GM12872 (cell line): ENCODE data around the gene DNAJC1.

Experiments
- TF ChIP-seq, protein P1 (sequence below): IDR thresholded peaks from 3 replicates; pipeline ENCODE4 v1.5.1; 2011; ENCODE audit warnings: low read depth, mild to moderate bottlenecking, low read length, moderate library complexity; ENCODE audit not compliant: insufficient read depth

The DNAJC1 gene

DNA sequence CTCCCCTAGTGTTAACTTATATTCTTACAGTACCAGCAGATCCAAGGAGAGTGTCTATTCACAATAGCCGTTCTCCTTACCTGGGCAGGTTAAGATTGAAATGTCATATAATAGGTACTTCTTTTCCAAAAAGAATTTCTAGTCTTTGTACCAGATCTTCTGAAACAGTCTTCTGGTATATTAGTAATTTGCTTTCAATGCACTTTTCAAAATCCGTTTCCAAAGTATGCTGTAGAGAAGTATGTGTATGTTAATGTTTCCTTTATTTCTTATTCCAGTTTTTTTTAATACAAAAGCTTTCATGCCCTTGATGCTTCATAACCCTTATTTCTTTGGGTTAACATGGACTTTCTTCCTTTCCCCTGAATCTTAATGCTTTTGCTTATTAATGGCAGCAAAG is 281.3 kb downstream of the DNAJC1 start:
- TF ChIP-seq, protein P1, sequence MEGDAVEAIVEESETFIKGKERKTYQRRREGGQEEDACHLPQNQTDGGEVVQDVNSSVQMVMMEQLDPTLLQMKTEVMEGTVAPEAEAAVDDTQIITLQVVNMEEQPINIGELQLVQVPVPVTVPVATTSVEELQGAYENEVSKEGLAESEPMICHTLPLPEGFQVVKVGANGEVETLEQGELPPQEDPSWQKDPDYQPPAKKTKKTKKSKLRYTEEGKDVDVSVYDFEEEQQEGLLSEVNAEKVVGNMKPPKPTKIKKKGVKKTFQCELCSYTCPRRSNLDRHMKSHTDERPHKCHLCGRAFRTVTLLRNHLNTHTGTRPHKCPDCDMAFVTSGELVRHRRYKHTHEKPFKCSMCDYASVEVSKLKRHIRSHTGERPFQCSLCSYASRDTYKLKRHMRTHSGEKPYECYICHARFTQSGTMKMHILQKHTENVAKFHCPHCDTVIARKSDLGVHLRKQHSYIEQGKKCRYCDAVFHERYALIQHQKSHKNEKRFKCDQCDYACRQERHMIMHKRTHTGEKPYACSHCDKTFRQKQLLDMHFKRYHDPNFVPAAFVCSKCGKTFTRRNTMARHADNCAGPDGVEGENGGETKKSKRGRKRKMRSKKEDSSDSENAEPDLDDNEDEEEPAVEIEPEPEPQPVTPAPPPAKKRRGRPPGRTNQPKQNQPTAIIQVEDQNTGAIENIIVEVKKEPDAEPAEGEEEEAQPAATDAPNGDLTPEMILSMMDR: no peak

DNA sequence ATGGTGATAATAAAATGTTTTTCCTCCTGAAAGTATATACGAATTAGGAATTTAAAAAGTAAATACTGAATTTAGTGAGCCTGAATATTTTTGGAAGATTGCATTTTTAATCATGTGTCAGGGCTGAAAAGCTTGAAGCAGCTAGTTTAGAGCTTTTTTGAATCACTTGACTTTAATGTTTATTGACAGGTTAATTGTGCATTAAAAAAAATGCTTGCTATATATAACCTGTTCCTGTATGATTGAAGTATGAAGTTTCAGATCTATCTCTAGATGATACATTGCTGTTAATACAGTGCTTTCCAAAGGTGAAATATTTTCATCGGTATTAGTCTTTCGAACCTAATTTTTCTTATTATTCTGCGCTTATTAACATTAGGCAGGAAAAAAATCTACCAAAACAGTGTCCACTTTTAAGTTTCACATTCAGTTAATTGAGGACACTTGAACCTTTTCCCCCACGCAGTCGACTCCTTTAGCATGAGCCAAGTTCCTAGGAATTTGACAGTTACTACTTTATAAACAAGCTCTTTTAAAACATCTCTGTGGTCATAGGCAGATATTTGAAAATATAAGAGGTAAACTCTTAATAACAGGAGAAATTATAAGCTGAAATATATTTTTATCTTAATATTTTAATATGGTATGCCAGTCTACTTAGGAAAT is 282.4 kb downstream of the DNAJC1 start:
- TF ChIP-seq, protein P1: no peak

DNA sequence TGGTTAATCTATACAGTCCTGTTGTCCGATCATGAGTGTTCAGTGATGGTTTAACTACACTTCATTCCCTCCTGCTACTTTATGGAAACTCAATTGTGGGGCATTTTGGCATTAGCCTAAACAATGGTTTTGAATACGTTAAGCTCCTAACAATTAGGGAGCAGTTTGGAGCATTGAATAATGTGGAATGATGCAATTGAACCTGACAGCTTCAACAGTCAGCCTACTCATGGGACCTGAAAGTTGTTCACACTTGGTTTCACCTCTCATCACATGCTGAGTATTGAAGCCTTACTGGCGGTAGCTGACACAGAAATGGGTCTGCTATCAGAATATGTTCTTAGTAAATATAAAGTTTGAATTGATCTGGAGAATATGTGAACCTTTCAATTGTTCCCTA is 283.4 kb downstream of the DNAJC1 start:
- TF ChIP-seq, protein P1: no peak

DNA sequence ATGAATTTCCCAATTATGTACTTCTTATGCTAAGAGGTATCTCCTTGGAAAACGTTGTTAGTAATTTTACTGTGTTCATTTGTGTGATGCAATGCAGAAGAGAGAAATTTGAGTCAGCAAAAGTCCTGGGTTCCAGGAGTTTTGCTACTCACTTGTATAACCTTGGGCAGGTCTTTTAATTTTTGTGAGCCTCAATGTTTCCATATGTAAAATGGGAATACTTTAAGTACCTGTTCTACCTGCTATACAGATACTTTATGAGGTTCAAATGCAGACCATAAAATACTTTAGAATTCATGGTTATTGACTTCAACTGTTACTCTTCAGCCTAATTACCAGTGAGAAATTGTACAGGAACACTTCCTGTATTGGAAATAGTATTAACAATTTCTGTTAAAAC is 284.0 kb downstream of the DNAJC1 start:
- TF ChIP-seq, protein P1: no peak

DNA sequence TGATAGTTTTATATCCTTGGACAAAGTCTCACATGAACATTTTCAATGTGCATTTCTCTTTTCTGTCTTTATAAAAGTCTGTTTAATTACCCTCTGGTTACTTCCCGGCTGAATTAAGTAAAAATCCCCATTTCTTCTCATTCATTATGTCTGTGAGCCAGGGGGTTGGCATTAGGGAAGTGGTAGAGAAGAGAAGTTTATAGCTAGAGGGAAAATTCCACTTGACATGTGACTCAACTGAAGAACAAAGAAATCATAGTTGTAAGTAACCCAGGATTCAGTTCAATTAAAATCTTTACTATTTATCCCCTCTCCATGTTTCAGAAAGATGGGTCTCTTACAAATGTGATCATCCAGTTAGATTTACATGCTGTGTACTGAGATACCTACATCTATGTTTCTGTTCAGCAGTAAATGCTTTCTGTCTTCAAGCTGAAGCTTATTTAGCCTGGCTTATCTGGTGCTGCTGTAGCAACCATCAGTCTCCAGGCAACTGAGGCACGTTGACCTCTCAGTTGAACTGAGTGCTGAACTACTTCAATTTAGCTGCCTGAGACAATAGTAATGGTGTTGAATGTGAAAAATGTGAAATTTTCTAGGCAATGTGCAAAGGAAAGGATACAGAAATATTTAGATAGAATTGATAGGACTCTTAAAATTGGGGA is 287.9 kb downstream of the DNAJC1 start:
- TF ChIP-seq, protein P1: no peak

DNA sequence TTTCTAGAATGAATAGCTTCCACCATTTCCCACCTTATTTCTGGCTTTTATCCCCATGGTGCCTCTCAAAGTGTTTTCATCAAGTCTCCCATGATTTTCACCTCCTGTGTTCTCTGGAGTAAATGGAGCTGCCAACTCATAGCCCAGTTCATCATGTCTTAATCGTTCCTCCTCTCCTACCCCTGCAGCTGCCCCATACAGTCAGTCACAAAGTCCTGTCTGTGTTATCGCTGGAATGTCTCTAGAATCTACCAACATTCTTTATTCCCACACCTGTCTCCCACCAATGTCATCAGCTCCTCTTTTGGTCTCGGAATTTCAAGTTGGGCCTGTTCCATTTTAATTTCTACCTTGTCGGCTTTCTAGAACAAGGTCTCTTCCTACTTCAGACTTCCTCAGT is 290.6 kb downstream of the DNAJC1 start:
- TF ChIP-seq, protein P1: no peak

DNA sequence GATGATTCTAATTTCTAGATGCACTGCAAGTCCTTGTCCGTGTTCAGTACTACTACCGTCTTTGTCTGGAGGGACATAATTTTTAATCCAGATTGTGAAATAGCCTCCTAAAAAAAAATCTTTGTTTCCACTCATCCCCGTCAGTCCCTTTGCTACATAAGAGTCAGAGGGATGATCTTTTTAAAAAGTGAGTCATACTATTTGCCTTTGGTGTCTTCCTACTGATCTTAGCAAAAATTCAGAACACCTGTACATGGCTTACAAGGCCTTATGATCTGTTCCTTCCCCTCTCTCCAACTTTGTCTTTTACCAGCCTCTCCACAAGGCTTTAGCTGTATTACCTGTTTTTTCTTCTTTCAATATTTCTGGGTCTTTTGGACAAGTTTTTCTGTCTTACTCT is 296.0 kb downstream of the DNAJC1 start:
- TF ChIP-seq, protein P1: no peak
